GM18951 (cell line): ENCODE data around the gene POLE4.

ENCODE experiments used
- POLR2A ChIP-seq: IDR thresholded peaks from 4 replicates; pipeline ENCODE4 v1.6.1; 2011; ENCODE audit warnings: mild to moderate bottlenecking; ENCODE audit not compliant: insufficient read length, insufficient read depth; ENCODE audit errors: extremely low read depth
- in situ Hi-C: fragments of 300-500 bp; cut with MboI; formaldehyde crosslinking; loops from one replicate; pipeline ENCODE4 v1.12.0; 2022; ENCODE audit warnings: low sequenced_read_pairs, mixed read lengths, inconsistent platforms; ENCODE audit not compliant: unreplicated experiment

Gene POLE4

DNA sequence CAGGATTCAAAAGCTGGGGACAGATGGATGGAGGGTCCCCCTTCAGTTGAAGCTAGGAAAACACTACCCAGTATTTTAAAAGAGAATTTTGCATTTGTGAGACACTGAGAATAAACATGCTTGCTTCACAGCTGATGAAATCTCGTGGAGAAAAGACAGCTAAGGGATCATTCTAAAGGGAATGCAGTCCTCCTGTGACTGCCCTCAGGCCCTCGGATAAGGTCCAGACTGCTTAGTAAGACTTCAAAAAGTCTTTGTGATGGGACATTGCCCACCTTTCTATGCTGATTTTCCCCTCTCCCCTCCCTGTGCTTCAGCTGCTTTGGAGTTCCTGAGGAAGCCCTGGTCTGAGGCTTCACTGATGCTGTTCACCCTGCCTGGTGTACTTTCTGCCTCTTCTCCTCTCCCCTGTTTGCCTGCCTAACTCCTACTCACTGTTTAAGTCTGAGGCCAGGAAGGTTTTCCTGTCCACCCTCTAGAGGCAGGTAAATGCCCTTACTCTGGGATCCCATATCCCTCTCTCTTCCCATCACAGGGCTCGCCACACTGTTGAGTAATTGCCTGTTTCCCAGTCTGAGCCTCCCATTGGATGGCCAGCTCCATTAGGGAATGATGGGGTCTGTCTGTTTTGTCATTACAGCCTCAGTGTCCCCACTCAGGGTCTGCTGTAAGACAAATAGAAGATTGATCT is 26.6 kb downstream of the POLE4 start:
- in situ Hi-C loops, result no loop called here
- TF ChIP-seq POLR2A, result no peak

DNA sequence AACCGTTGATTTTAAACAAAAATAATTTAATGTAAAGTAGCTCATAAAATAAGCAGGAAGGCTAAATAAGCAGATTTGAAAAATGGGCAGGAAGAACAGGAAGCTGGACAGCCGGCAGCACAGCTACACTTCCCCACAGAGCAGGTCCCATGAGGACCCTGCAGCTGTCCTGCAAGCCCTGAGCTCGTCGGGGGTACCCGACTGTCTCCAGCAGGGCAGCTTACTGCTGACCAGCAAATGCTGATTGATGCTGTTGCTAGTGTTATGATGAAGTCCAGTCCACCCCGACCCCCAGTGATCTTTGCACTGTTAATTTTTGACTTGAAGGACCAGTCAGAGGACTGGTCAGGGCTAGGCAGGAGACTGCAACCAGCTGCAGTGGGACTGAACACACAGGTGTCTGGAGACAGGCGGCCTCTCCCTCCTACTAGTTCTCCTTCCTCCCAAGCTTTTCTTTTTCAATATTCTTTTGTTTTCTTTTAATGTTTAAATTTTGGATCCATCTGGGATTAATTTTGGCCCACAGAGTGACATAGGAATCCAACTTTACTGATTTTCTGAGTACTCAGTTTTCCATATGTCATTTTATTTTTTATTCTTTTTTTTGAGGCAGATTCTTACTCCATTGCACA is 27.7 kb downstream of the POLE4 start:
- in situ Hi-C loops, result no loop called here

DNA sequence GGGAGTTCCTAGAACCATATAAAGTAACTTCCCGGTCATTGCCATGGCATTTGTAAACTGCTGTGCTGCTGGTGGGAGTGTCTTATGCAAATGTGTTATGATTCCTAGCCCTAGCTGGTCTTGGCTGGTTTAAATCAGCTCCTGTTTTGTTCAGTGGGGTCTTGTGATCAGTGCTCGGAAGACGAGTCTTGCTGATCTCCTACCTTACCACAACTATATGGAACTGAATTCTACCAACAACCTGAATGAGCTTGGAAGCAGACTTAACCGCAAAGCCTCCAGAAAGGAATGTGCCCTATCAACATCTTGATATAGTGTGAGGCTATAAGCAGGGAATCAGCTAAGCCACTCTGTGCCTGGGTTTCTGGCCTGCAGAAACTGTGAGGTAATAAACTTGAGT is 33.5 kb downstream of the POLE4 start:
- in situ Hi-C loops, result no loop called here
- no peak for TF ChIP-seq POLR2A

More for the DNA sequence above, 27.7 kb downstream of the POLE4 start:
- no peak for TF ChIP-seq POLR2A

DNA sequence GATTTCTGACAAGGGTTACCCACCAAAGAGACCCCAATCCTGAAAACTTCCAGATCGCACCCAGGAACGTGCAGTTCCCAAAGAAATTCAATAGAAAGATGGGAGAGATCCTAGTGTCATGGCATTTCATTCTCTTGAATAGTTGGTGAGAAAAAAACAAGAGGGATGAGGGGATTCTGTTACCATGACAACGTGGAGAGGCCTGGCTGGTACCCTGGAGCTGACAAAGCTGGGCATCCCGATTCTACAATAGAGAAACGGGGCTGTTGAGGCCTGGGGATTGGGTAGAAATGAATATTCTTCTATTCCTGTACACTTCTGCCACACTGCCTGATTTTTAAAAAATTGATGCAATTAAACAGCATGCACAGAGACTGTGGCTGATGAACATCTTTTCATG is 41.0 kb downstream of the POLE4 start:
- in situ Hi-C loops, result no loop called here
- no peak for TF ChIP-seq POLR2A

DNA sequence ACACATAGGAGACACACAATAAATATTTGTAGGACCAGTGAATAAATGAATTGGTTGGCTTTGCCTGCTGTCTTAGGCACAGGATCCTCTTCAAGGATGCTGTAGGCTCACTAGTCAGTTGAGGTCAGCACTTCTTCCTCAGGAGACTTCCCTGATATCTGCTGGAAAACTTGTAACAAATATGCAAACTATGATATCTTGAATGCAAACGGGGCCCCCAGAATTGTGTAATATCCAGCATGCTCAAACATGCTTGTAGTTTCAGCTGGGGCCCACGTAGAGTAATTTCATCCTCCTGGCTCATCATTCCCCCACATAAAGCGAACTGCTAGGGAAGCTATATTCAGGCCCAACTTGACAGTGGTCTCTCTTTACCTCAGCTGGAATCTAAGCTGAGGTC is 43.6 kb downstream of the POLE4 start:
- TF ChIP-seq POLR2A, result no peak
- in situ Hi-C loops, result no loop called here

DNA sequence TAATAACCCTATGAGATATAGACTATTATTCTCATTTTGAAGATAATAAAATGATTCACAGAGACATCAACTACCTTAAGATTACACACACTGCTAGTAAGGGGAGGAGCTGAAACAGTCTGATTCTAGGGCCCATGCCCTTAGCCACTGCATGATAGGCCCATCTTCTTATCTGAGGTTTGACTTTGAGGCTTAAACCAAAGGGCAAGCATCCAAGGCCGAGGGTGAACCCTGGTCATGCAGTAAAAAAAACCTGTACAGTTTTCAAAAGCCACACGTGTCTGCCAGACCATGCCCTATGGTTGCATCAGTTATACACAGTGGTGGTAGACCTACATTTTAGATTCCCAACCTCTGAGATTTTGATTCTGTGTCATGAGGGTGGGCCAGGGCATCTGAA is 44.8 kb downstream of the POLE4 start:
- in situ Hi-C loops, result no loop called here
- no peak for TF ChIP-seq POLR2A

DNA sequence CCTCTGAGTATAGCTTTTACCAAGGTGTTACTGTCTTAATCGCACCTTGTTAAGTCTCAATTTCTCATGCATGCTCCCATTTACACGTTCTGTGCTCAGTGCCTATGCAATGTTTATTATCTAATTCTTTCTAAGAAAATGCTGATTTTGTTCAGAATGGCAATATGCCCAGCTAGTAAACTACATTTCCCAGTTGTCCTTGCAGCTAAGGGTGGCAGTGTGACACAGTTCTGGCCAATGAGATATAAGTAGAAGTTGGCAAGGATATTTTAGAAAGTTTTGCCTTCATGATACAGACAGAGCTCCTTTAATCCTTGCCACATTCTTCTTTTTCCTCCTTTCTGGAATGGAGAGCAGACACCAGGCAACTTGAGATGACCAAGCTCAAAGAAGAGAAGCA is 45.3 kb downstream of the POLE4 start:
- in situ Hi-C loops, result no loop called here
- TF ChIP-seq POLR2A, result no peak

DNA sequence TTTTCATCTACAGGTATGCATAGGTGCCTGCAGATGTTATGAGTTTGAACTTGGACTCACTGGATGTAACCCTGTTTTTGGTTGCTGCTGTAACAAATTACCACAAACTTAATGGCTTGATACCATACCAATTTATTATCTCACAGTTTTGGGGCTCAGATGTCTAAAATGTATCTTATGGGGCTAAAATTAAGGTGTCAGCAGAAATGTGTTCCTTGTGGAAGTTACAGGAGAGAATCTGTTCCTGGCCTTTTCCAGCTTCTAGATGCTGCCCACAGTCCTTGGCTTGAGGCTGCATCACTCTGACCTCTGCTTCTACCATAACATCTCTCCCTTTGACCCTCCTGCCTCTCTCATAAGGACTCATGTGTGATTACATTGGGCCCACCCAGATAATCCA is 47.6 kb downstream of the POLE4 start:
- TF ChIP-seq POLR2A, result no peak
- in situ Hi-C loops, result no loop called here

DNA sequence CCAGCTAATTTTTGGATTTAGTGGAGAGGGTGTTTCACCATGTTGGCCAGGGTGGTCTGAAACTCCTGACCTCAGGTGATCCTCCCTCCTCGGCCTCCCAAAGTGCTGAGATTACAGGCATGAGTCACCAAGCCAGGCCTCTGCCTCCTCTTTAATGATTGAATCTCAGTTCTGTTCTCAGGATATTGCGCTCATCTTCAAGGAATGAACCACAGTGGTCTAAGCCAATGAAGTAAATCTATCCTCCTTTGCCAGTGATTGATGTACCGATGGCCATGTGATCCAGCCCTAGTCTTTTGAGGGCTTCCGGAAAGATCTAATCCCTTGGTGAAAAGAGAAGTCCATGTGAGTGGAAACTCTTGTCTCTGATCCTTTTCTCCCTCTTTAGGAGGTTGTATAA is 48.6 kb downstream of the POLE4 start:
- in situ Hi-C loops, result no loop called here
- TF ChIP-seq POLR2A, result no peak

DNA sequence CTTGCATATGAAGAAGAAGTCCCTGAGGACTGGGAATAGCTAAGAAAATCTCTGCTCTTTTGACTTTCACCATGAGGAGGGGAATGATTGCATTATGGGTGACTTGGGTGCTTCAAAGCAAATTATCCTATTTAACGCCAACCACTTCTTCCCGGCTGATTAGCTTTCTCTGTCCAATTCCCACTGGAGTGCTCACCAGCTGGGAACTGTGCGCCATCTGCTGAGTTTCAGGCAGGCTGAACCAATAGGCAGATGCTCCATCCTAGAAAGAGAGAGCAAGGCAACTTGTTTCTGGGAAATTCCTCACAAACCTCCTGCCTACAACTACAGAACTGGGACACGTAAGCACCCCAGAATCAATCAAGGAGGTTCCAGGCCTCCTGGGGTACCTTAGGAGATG is 49.4 kb downstream of the POLE4 start:
- TF ChIP-seq POLR2A, result no peak
- in situ Hi-C loops, result no loop called here

DNA sequence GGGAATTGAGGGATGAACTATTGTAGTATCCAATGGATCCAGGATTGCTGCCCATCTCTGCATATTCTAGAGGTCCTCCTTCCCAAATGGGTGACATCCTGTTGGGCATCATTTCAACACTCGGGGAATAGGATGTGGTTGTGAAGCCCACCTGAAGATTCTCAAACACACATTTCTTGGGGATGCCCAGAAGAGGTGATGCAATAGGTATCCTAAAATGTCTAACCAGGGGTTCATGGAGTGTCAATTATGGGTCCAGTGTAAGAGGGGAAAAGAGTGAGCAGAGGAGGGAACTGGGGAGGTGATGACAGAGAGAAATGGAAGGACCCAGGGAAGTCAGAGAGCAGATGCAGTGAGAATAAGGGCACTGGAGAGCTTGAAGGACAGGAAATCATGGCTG is 52.1 kb downstream of the POLE4 start:
- TF ChIP-seq POLR2A, result no peak
- in situ Hi-C loops, result no loop called here

DNA sequence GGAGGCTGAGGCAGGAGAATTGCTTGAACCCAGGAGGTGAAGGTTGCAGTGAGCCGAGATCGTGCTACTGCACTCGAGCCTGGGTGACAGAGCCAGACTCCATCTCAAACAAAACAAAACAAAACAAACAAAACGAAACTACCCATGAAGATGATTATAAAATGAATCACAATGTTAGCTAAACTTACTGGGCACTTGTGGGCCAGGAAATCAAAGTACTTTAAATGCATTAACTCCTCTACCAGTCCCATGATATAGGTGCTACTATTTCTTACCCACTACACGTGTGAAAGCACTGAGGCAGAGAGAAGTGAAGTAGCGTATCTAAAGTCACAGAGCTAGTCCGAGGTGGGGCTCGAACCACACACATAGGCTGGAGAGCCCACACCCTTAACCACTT is 53.6 kb downstream of the POLE4 start:
- in situ Hi-C loops, result no loop called here
- TF ChIP-seq POLR2A, result no peak

DNA sequence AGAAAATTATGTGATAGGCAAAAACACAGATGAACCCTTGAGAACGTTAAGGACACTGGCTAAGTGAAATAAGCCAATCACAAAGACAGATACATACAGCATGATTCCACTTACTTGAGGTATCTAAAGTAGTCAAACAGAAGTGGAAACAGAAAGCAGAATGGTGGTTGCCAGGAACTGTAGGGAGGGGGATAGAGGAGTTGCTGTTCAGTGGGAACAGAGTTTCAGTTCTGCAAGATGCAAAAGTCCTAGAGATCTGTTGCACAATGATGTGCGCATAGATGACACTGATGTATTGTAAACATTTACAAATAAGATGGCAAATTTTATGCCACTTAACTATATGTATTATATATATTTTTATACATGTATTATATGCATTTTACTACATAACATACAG is 59.7 kb downstream of the POLE4 start:
- in situ Hi-C loops, result no loop called here
- TF ChIP-seq POLR2A, result no peak
